TTC549 (cell line): ENCODE results near the gene ZKSCAN5.

Source experiments
- FAIRE-seq: peaks from 2 replicates; lab custom pipeline; 2012; peaks lifted over from hg19 to GRCh38; lab: Jason Lieb, UNC

The ZKSCAN5 gene

GRCh38 chr7:99504603-99505323 is at the start of gene ZKSCAN5:
Gene ZKSCAN5, plus strand, starts transcription at chr7:99504662. Its CDS starts 1,383 bp downstream, at chr7:99506045.
- no peak for FAIRE-seq

DNA sequence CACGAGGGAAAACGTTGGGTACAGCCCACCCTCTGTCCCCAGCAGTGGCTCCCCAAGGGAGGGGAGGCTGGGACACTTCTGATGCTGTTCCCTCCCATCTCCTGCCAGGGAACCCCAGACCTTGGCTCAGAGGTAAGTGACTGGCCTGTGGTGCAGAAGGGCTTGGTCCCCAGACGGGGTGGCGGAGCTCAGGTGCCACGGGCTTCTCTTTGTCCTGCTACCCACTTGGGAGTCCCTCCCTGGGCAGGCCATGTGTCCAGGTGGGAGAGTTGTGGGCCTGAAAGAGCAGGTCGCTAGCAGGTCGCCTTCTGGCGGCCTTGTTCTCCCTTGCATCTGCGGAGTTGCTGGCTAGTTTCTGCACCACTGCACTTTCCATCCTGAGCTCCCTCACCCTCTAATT is 48.6 kb upstream of the ZKSCAN5 start:
- no peak for FAIRE-seq

GRCh38 chr7:99456288-99456687 is 48.2 kb upstream of the ZKSCAN5 start:
- FAIRE-seq = no peak

- no peak for FAIRE-seq
Measured at GRCh38 chr7:99457050-99457649, 47.3 kb upstream of the ZKSCAN5 start.

DNA sequence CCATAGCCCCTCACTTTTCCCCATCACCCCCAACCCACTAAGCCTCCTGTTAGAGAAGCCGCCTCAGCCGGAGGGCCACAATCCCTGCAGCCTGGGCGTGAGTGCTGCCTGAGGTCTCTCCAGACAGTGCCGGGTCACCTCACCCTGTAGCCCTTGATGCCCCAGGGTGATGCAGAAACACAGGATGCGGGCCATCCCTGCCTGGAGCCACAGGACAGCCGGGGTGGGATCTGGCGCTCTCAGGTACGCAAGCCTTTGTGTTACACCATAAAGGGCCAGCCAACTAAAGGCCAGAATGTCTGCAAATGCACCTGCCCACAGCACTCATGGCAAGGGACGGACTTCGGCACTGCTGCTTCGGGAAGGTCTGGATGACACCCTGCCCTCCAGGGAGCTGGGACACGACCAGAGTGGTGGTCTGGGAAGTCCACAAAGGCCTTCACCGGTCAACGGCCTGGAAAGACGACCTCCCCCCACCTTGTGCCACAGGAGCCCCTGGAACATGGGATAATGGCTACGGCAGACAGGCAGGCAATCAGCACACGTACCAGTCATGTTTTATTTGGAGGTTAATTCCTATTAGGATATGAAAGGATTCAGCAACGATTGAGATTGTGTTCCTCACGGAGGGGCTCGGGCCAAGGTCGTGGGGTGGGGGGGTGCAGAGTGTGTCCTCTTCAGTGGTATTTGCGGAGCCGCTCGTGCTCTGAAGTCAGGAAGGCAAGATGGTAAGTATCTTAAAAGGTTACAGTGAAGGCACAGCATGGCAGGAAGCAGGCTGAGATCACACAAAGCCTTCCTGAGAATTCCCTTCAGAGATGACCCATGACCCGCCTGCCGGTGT is 46.6 kb upstream of the ZKSCAN5 start:
- no peak for FAIRE-seq

DNA sequence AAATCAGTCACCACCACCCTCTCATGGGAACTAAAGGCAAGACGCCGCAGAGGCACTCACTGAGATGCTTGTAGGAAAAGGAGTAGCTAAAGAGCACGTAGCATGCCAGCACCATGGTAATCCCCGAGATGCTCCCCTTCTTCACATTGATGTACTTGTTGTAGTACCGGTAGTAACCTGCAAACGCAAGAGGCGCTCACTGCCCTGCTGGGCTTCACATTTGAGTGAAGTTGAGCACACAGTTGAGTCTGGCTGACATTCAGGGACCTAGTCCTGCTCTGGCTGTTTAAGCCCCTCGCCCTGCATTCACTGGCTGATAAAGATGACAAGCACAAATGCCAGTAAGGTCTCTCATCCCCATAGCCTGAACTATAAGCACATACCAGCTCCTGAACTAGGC is 45.4 kb upstream of the ZKSCAN5 start:
- FAIRE-seq = no peak

DNA sequence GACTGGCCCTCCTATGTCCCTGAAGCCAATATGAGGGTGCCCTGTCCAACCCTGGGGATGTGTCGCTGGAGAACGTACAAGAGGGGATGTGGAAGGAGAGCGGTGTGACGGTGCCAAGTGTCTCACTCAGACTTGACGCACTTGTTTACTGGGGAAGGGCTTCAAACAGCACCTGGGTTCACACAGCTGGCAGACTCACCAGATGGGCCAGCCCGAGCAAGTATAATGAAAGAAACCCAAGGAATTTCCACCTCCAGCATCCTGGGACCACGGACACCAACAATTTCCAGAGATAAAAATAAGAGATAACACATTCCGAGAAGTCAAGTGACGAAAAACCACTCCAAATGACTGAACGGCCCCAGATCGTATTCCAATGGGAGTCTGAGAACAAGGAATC is 43.8 kb upstream of the ZKSCAN5 start:
- FAIRE-seq = no peak

DNA sequence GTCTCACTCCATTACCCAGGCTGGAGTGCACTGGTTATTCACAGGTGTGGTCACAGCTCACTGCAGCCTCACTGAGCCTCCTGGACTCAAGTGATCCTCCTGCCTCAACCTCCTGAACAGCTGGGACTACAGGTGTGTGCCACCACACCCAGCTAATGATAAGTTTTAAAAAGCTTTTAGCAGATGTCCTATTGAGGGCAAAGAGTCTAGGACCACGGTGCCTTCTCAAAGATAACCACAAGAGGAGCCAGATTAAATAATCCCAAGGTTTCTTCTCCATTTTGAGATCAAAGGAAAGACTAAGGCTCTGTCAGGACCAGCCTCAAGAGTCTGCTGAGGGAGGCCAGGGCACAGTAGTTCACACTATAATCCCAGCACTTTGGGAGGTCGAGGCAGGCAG is 43.2 kb upstream of the ZKSCAN5 start:
- FAIRE-seq = no peak

DNA sequence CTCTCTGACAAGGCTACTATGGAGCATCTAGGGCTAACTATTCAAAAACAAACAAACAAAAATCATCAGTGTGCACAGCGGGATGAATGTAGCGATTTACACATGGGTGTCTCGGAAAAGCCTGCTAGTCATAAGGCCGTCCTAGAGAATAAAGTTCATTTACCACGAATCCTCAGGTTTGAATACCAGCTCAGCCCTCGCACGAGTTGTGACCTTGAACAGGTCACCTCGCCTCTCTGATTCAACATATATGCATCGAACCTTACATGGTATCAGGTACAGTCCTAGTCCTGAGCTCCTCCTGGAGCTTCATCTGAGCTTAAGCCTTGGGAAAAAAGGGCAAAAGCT is 39.1 kb upstream of the ZKSCAN5 start:
- no peak for FAIRE-seq

- no peak for FAIRE-seq
Measured at GRCh38 chr7:99468336-99468918, 36.0 kb upstream of the ZKSCAN5 start.

GRCh38 chr7:99469381-99470065 is 34.9 kb upstream of the ZKSCAN5 start:
- FAIRE-seq = no peak

GRCh38 chr7:99472561-99473314 is 31.7 kb upstream of the ZKSCAN5 start, which contains the start of gene ZNF789:
Gene ZNF789, plus strand, starts transcription at chr7:99472890. Its CDS starts 3,567 bp downstream, at chr7:99476457.
- peak; percentile 95 for FAIRE-seq

DNA sequence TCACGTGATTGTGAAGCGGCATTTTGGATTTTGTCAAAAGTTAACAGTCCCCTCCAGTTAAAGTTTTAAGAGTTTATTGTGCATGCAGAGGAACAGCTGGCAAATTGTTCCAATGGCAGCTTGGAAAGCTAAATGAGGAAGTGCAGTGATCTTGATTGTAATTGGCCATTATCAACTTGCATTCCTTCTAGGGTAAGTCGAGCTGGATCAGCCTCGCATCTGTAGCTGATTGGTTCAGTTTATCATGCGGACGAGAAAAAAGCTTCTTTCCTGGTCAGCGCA is 31.2 kb upstream of the ZKSCAN5 start:
- no peak for FAIRE-seq

DNA sequence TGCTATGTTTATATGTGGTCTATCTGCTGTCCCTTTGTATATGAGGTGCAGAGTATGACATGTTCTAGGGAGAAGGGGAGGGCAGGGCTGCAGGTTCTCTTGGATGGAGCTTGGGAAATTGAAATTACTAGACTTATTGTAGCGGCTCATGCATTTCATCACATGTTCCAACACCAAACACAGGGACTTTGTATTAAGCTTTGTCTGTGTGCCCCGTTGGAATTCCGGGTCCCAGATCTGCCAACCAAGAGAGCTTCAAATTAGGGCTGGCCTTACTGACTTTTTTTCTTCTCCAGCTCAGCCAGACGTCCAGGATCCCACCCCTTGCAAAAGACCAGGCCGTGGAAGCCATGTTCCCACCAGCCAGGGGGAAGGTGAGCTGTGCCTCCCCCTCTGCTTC is 28.4 kb upstream of the ZKSCAN5 start:
- FAIRE-seq = no peak

DNA sequence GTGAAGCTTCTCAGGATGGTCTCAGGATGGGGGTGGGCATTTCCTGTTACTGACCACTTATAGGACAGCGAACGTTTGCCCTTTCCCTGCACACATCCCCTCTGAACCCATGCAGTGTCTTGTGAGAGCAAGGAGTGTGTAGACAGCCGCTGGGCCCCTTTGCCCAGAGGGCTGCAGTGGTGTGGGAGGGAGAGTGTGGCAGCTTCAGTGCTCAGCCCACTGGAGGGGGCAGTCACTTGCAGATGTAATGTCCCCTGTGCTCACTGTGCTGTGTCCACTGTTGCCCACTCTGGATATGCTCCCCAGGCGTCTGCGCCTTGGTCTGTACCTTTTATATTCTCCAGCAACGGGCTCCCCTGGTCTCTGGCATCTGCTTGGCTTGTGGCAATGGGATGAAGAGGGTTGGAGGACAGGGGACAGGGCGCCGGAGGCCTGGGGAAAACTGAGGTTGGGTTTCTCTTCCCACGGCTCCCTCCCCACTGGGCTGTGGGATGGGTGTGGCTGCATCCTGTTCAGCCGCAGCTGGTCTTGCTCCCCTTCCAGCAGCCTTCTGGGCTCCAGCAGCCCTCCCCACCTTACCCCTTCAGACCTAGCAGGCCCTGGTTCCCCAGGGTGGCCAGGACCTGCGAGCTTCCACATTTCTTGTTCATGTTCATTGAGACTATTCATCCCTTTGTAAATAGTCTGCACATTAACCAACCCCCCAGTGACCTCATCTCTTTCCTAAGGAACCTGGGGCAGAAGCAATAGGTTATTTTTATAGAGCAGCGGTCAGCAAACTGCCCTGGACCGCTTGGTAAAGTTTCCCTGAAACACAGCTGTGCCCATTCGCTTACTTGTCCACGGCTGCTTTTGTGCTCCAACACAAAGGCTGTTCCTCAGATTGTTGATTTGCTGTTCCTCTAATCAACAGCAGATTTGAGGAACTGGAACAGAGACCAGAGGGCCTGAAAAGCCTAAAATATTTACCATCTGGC is 25.7 kb upstream of the ZKSCAN5 start:
- FAIRE-seq = no peak

DNA sequence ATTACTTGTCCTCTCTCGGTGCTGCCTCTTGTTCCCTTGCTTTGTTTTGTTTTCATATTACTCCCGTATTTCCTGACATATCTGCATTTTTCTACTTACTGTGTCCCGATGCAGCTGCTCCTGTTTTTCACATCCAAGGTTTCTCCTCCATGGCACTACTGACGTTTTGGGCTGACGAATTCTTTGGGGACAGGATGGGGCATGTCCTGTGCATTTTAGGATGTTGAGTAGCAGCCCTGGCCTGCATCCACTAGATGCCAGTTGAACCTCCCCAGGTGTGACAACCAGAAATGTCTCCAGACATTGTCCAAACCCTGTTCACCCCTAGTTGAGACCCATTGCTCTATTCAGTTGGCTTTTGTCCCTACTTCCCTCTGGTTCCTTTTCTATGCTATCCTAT is 19.4 kb upstream of the ZKSCAN5 start:
- FAIRE-seq = no peak

DNA sequence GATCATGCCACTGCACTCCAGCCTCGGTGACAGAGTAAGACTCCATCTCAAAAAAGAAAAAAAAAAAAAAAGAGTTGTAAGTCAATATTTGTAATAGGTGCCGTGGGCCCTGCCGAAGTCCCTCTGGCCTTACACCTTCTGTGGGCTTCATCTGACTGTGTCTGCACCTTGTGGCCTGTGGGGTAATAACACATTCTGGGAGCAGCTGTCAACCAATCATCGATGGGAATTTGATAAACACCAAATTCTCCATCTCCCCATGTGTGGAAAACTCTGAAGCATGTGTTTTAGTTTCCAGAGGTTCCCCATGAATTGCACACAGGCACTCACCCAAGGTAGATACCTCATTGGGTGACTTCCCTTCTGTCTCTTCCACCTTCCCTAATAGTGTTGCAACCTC is 15.2 kb upstream of the ZKSCAN5 start:
- no peak for FAIRE-seq

GRCh38 chr7:99490878-99491277 is 13.6 kb upstream of the ZKSCAN5 start:
- FAIRE-seq = no peak

- FAIRE-seq = no peak
Measured at GRCh38 chr7:99493823-99494222, 10.6 kb upstream of the ZKSCAN5 start.

- FAIRE-seq = no peak
Measured at GRCh38 chr7:99497766-99498545, 6.5 kb upstream of the ZKSCAN5 start.
